MM.1S (cell line): ENCODE measurements around the gene ZNF219.
A peak's percentile ranks its signal among the peaks of the same experiment; 100 is the strongest.

Source experiments
- DNase-seq: peaks from one replicate; pipeline ENCODE4 v3.0.0-alpha.2; 2015
- H2AFZ ChIP-seq: fragments of 300-600 bp; sonication (generic); 2 replicates; pipeline ENCODE4 v1.6.0; 2016; ENCODE audit warnings: antibody characterized with exemption, low read length
- H3F3A ChIP-seq: fragments of 300-600 bp; sonication (generic); 2 replicates; pipeline ENCODE4 v1.6.1; 2016; ENCODE audit warnings: mild to moderate bottlenecking, antibody characterized with exemption, low read length, moderate library complexity, mixed read lengths; ENCODE audit not compliant: insufficient read depth
- H3K27ac ChIP-seq: fragments of 300-600 bp; sonication (generic); 2 replicates; pipeline ENCODE4 v1.5.1; 2016; ENCODE audit warnings: mild to moderate bottlenecking, low read length
- H3K27me3 ChIP-seq: fragments of 300-600 bp; sonication (generic); replicated peaks from 2 replicates; pipeline ENCODE4 v1.6.0; 2016; ENCODE audit warnings: low read length; ENCODE audit not compliant: insufficient read depth
- H3K36me3 ChIP-seq: fragments of 300-600 bp; sonication (generic); replicated peaks from 2 replicates; pipeline ENCODE4 v1.6.1; 2016; ENCODE audit warnings: mild to moderate bottlenecking, low read length, mixed read lengths; ENCODE audit not compliant: insufficient read depth
- H3K4me1 ChIP-seq: fragments of 300-600 bp; sonication (generic); 2 replicates; pipeline ENCODE4 v1.6.1; 2016; ENCODE audit warnings: low read length, mixed read lengths
- H3K4me2 ChIP-seq: fragments of 300-600 bp; sonication (generic); 2 replicates; pipeline ENCODE4 v1.6.0; 2016; ENCODE audit warnings: low read depth, low read length
- H3K4me3 ChIP-seq: fragments of 300-600 bp; sonication (generic); 2 replicates; pipeline ENCODE4 v1.5.1; 2016; ENCODE audit warnings: low read length, mixed read lengths
- H3K79me2 ChIP-seq: fragments of 300-600 bp; sonication (generic); 2 replicates; pipeline ENCODE4 v1.6.1; 2016; ENCODE audit warnings: mixed run types, low read length, mixed read lengths
- H3K9ac ChIP-seq: fragments of 300-600 bp; sonication (generic); 2 replicates; pipeline ENCODE4 v1.6.1; 2016; ENCODE audit warnings: low read length, mixed read lengths
- H3K9me2 ChIP-seq: fragments of 300-600 bp; sonication (generic); replicated peaks from 2 replicates; pipeline ENCODE4 v1.6.1; 2016; ENCODE audit warnings: mild to moderate bottlenecking, low read length, mixed read lengths; ENCODE audit not compliant: insufficient read depth
- H3K9me3 ChIP-seq: fragments of 300-600 bp; sonication (generic); replicated peaks from 2 replicates; pipeline ENCODE4 v1.6.1; 2016; ENCODE audit warnings: mild to moderate bottlenecking, low read length, mixed read lengths; ENCODE audit not compliant: insufficient read depth
- H4K20me1 ChIP-seq: fragments of 300-600 bp; sonication (generic); 2 replicates; pipeline ENCODE4 v1.6.1; 2016; ENCODE audit warnings: mild to moderate bottlenecking, low read length, moderate library complexity, mixed read lengths; ENCODE audit not compliant: insufficient read depth
- EZH2 ChIP-seq: fragments of 300-600 bp; sonication (generic); optimal IDR thresholded peaks from 2 replicates; pipeline ENCODE3; 2017; ENCODE audit warnings: low read depth, mild to moderate bottlenecking, antibody characterized with exemption, low read length, mixed read lengths
- EZH2phosphoT487 ChIP-seq: fragments of 300-600 bp; sonication (generic); IDR thresholded peaks from 2 replicates; pipeline ENCODE4 v1.6.1; 2018; ENCODE audit warnings: antibody characterized with exemption, low read length
- TF ChIP-seq, protein P1 (sequence below): fragments of 300-600 bp; sonication (generic); IDR thresholded peaks from 2 replicates; pipeline ENCODE4 v1.5.1; 2016; ENCODE audit warnings: antibody characterized with exemption, low read length, mixed read lengths

ZNF219 gene

DNA sequence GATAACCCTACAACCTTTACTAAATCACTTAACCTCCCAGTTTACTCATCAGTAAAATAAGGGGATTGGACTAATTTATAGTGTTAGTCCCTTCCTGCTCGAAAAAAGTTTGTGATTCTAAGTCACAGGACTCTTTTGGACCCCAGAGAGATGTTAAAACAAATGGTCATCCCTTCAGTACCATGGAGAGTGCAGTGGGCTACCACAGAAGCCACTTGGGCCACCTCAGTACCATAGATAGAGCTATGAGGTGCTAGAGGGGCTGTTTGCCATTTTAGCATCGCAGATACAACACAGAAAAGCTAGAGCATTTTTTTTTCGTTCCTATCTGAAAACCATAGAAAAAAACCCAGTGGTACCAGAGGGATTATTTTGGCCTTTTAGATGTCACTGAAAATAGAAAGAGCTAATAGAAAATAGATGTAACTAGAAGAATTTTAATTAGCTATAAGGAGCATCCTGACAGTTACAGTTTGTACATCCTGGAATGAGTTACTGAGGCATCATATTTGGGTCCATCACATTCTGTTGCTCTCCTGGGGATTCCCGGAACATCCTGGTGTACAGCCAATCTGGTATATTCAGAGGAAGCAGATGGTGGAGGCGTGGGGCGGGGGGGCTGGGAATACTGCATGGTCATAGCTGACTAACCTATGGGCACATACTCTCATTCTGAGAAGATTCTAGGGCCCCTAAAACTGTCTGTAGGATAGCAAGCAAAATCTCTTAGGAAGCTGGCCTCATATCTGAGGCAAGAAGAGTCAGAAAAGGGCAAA is 2.8 kb downstream of the ZNF219 start:
- H3K27me3 ChIP-seq = no peaks in the 10 kb centered on the region
- no peak overlapping the region for H3K4me2 ChIP-seq
- no peak for DNase-seq
- peaks cover 7% of the 10 kb centered on the region; the same call in 1 of the 2 replicates for H3K4me1 ChIP-seq
- H3K27ac ChIP-seq = no peak overlapping the region
- H3K9me2 ChIP-seq = no peaks in the 10 kb centered on the region
- no peaks in the 10 kb centered on the region for H3K79me2 ChIP-seq
- no peaks in the 10 kb centered on the region for H3F3A ChIP-seq
- TF ChIP-seq EZH2 = no peak
- no peak for TF ChIP-seq EZH2phosphoT487
- TF ChIP-seq, protein P1, sequence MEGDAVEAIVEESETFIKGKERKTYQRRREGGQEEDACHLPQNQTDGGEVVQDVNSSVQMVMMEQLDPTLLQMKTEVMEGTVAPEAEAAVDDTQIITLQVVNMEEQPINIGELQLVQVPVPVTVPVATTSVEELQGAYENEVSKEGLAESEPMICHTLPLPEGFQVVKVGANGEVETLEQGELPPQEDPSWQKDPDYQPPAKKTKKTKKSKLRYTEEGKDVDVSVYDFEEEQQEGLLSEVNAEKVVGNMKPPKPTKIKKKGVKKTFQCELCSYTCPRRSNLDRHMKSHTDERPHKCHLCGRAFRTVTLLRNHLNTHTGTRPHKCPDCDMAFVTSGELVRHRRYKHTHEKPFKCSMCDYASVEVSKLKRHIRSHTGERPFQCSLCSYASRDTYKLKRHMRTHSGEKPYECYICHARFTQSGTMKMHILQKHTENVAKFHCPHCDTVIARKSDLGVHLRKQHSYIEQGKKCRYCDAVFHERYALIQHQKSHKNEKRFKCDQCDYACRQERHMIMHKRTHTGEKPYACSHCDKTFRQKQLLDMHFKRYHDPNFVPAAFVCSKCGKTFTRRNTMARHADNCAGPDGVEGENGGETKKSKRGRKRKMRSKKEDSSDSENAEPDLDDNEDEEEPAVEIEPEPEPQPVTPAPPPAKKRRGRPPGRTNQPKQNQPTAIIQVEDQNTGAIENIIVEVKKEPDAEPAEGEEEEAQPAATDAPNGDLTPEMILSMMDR = no peak
- no peaks in the 10 kb centered on the region for H4K20me1 ChIP-seq
- no peak overlapping the region for H3K4me3 ChIP-seq
- no peak overlapping the region for H2AFZ ChIP-seq
- no peaks in the 10 kb centered on the region for H3K9me3 ChIP-seq
- H3K9ac ChIP-seq = no peak overlapping the region
- H3K36me3 ChIP-seq = no peaks in the 10 kb centered on the region

DNA sequence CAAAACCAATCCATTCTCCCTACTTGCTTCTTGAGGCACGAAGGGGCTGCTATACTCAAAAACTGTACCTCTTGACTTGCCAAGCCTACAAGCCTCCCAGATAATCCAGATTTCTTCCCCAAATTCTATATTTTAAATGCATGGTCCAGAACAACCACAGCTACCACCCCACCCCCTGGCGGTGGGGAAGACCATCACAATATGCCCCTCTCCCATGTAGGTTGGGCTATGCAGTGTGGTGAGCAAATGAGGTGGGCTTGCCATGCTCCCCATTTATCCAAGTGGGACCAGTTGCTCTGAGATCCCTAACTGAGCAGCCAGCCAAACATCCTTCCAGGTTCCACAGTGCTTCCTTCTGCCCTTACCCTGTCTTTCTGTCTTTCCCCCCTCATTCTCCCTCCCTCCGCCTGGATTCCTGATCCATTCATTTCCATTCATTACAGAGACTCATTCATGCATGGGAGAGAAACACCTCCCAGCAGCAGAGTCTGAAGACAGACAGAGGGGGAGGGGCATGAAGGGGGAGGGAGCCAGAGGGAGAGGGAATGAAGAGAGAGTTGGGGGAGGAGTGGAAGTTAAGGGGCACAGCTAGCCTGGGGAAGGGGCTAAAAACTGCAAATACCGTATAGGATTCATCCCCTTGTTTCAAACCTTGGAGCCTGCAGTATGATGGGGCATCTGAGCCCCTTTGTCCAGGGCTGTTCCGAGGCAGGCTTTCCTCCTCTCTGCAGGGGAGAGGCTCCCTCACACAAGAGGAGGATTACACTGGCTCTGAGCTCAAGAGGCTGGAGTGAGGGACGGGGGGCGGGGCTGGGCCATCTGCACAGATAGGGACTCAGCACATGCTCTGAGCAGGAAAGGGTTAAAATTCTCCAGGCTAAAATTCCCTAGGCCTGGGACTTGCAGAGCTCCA is 4.4 kb downstream of the ZNF219 start:
- TF ChIP-seq, protein P1 = no peak
- TF ChIP-seq EZH2phosphoT487 = no peak
- no peak for TF ChIP-seq EZH2
- Histone ChIP-seq H3K27me3 (no peaks in the 10 kb centered on the region), H3K9me3 (no peaks in the 10 kb centered on the region), H3K4me2 (no peak overlapping the region), H3F3A (no peaks in the 10 kb centered on the region), H3K4me3 (no peak overlapping the region), H3K9me2 (no peaks in the 10 kb centered on the region), H3K79me2 (no peaks in the 10 kb centered on the region), H3K9ac (no peak overlapping the region), H2AFZ (no peak overlapping the region), H3K4me1 (no peaks in the 10 kb centered on the region), H4K20me1 (no peaks in the 10 kb centered on the region), H3K36me3 (no peaks in the 10 kb centered on the region), H3K27ac (no peak overlapping the region)
- DNase-seq = no peak

DNA sequence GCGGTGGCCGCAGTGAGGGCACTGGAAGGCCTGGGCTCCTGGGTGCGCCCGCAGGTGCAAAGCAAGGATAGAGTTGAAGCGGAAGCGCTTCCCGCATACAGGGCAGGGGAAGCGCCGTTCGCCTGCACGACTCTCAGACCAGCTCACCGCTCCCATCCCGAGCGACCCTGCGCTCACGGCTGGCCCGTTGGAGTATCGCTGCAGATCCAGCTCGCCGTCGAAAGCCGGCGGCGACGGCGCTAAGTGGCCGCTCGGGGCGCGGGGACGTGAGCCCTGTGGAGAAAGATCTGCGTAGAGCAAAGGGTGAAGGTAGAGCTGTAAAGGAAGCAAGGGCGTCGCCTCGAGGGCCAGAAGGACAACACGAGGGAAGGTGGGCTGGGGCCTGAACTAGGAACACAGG is 5.4 kb downstream of the ZNF219 start:
- H3K9ac ChIP-seq = no peak overlapping the region
- H4K20me1 ChIP-seq = no peaks in the 10 kb centered on the region
- H3K4me2 ChIP-seq = 0 out of 2 replicates have a peak overlapping the region, but pooled peaks have one; percentile 15
- no peak overlapping the region for H3K4me3 ChIP-seq
- DNase-seq = no peak
- H3K79me2 ChIP-seq = no peaks in the 10 kb centered on the region
- TF ChIP-seq EZH2phosphoT487 = no peak
- no peak for TF ChIP-seq EZH2
- TF ChIP-seq, protein P1 = no peak
- no peak overlapping the region for H2AFZ ChIP-seq
- H3K9me3 ChIP-seq = no peaks in the 10 kb centered on the region
- H3F3A ChIP-seq = no peaks in the 10 kb centered on the region
- H3K27me3 ChIP-seq = no peaks in the 10 kb centered on the region
- H3K4me1 ChIP-seq = no peaks in the 10 kb centered on the region
- no peaks in the 10 kb centered on the region for H3K9me2 ChIP-seq
- no peak overlapping the region for H3K27ac ChIP-seq
- H3K36me3 ChIP-seq = no peaks in the 10 kb centered on the region
